ENCODE data around the gene EHBP1L1. TPM values are rescaled to one million over a fixed set of nuclear protein-coding genes. Genes with fewer than 3 reads are reported as not detected.

EHBP1L1 gene
- total RNA-seq, 1 donor from 2014 or later = 10.1 TPM

- H3K4me1 Mint-ChIP-seq (ENCODE audit: low read depth, unreplicated experiment) = no peaks in the 10 kb centered on the region
- Histone ChIP-seq H3K9me3 (ENCODE audit: insufficient read depth, low read depth, low read length) (no peaks in the 10 kb centered on the region), H3K36me3 (ENCODE audit: insufficient read depth, low read length) (peaks cover 17% of the 10 kb centered on the region), H3K27me3 (ENCODE audit: insufficient read depth, low read length) (no peaks in the 10 kb centered on the region), H2AFZ (ENCODE audit: low read depth, low read length) (no peak overlapping the region), H4K20me1 (ENCODE audit: insufficient read depth, low read length) (peaks cover 38% of the 10 kb centered on the region), H3K27ac (ENCODE audit: low read depth, low read length) (no peak overlapping the region), H3K79me2 (ENCODE audit: insufficient read depth, low read length) (peaks cover 3% of the 10 kb centered on the region), H3K4me3 (ENCODE audit: insufficient read depth, low read depth, low read length) (no peak overlapping the region), H3K4me2 (ENCODE audit: low read length) (no peak overlapping the region), H3K4me1 (ENCODE audit: insufficient read depth, low read length) (no peaks in the 10 kb centered on the region), H3K9ac (ENCODE audit: low read length) (no peak overlapping the region)
- H3K9me3 Mint-ChIP-seq (ENCODE audit: unreplicated experiment) = no peaks in the 10 kb centered on the region
- no peak overlapping the region for H3K4me3 Mint-ChIP-seq (ENCODE audit: unreplicated experiment)
- FAIRE-seq (no peak), DNase-seq (ENCODE audit: low read depth) (no peak)
- TF ChIP-seq, protein P1, sequence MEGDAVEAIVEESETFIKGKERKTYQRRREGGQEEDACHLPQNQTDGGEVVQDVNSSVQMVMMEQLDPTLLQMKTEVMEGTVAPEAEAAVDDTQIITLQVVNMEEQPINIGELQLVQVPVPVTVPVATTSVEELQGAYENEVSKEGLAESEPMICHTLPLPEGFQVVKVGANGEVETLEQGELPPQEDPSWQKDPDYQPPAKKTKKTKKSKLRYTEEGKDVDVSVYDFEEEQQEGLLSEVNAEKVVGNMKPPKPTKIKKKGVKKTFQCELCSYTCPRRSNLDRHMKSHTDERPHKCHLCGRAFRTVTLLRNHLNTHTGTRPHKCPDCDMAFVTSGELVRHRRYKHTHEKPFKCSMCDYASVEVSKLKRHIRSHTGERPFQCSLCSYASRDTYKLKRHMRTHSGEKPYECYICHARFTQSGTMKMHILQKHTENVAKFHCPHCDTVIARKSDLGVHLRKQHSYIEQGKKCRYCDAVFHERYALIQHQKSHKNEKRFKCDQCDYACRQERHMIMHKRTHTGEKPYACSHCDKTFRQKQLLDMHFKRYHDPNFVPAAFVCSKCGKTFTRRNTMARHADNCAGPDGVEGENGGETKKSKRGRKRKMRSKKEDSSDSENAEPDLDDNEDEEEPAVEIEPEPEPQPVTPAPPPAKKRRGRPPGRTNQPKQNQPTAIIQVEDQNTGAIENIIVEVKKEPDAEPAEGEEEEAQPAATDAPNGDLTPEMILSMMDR (IDR thresholded peaks at IDR 0.05; ENCODE audit: insufficient read depth, low read depth, low read length) = no peak
- TF ChIP-seq EZH2 (IDR thresholded peaks at IDR 0.05; ENCODE audit: insufficient read depth, low read length) = no peak
- no peak overlapping the region for H3K27ac Mint-ChIP-seq (ENCODE audit: unreplicated experiment)
- peaks cover 5% of the 10 kb centered on the region for H3K36me3 Mint-ChIP-seq (ENCODE audit: low read depth, unreplicated experiment)
- no peaks in the 10 kb centered on the region for H3K27me3 Mint-ChIP-seq (ENCODE audit: low read depth, unreplicated experiment)
Observed at GRCh38 chr11:65629579-65629978, 53.7 kb downstream of the EHBP1L1 start.

GRCh38 chr11:65630215-65630614, 54.4 kb downstream of the EHBP1L1 start:
- FAIRE-seq (no peak), DNase-seq (ENCODE audit: low read depth) (no peak)
- H3K27ac ChIP-seq (ENCODE audit: low read depth, low read length) = no peak overlapping the region
- H2AFZ ChIP-seq (ENCODE audit: low read depth, low read length) = no peak overlapping the region
- peaks cover 3% of the 10 kb centered on the region for H3K79me2 ChIP-seq (ENCODE audit: insufficient read depth, low read length)
- H3K4me3 ChIP-seq (ENCODE audit: insufficient read depth, low read depth, low read length) = no peak overlapping the region
- no peaks in the 10 kb centered on the region for H3K4me1 ChIP-seq (ENCODE audit: insufficient read depth, low read length)
- Mint-ChIP-seq H3K36me3 (ENCODE audit: low read depth, unreplicated experiment) (peaks cover 5% of the 10 kb centered on the region), H3K27ac (ENCODE audit: unreplicated experiment) (no peak overlapping the region), H3K27me3 (ENCODE audit: low read depth, unreplicated experiment) (no peaks in the 10 kb centered on the region), H3K4me1 (ENCODE audit: low read depth, unreplicated experiment) (no peaks in the 10 kb centered on the region), H3K4me3 (ENCODE audit: unreplicated experiment) (no peak overlapping the region), H3K9me3 (ENCODE audit: unreplicated experiment) (no peaks in the 10 kb centered on the region)
- H3K9me3 ChIP-seq (ENCODE audit: insufficient read depth, low read depth, low read length) = no peaks in the 10 kb centered on the region
- no peaks in the 10 kb centered on the region for H3K27me3 ChIP-seq (ENCODE audit: insufficient read depth, low read length)
- H3K9ac ChIP-seq (ENCODE audit: low read length) = no peak overlapping the region
- peaks cover 22% of the 10 kb centered on the region for H3K36me3 ChIP-seq (ENCODE audit: insufficient read depth, low read length)
- TF ChIP-seq, protein P1 (IDR thresholded peaks at IDR 0.05; ENCODE audit: insufficient read depth, low read depth, low read length) = no peak
- no peak for TF ChIP-seq EZH2 (IDR thresholded peaks at IDR 0.05; ENCODE audit: insufficient read depth, low read length)
- H4K20me1 ChIP-seq (ENCODE audit: insufficient read depth, low read length) = peaks cover 43% of the 10 kb centered on the region
- no peak overlapping the region for H3K4me2 ChIP-seq (ENCODE audit: low read length)

- TF ChIP-seq, protein P1 (IDR thresholded peaks at IDR 0.05; ENCODE audit: insufficient read depth, low read depth, low read length) = no peak
- TF ChIP-seq EZH2 (IDR thresholded peaks at IDR 0.05; ENCODE audit: insufficient read depth, low read length) = no peak
- Histone ChIP-seq H3K79me2 (ENCODE audit: insufficient read depth, low read length) (peaks cover 8% of the 10 kb centered on the region), H3K4me2 (ENCODE audit: low read length) (no peak overlapping the region), H3K27me3 (ENCODE audit: insufficient read depth, low read length) (no peaks in the 10 kb centered on the region), H3K4me1 (ENCODE audit: insufficient read depth, low read length) (peaks cover 14% of the 10 kb centered on the region), H4K20me1 (ENCODE audit: insufficient read depth, low read length) (peaks cover 35% of the 10 kb centered on the region), H3K4me3 (ENCODE audit: insufficient read depth, low read depth, low read length) (no peak overlapping the region), H3K9me3 (ENCODE audit: insufficient read depth, low read depth, low read length) (no peaks in the 10 kb centered on the region), H2AFZ (ENCODE audit: low read depth, low read length) (no peak overlapping the region), H3K36me3 (ENCODE audit: insufficient read depth, low read length) (peaks cover 21% of the 10 kb centered on the region), H3K9ac (ENCODE audit: low read length) (no peak overlapping the region), H3K27ac (ENCODE audit: low read depth, low read length) (no peak overlapping the region)
- Mint-ChIP-seq H3K4me3 (ENCODE audit: unreplicated experiment) (no peak overlapping the region), H3K36me3 (ENCODE audit: low read depth, unreplicated experiment) (peaks cover 3% of the 10 kb centered on the region), H3K27ac (ENCODE audit: unreplicated experiment) (no peak overlapping the region), H3K9me3 (ENCODE audit: unreplicated experiment) (no peaks in the 10 kb centered on the region), H3K4me1 (ENCODE audit: low read depth, unreplicated experiment) (peaks cover 4% of the 10 kb centered on the region), H3K27me3 (ENCODE audit: low read depth, unreplicated experiment) (no peaks in the 10 kb centered on the region)
- DNase-seq (ENCODE audit: low read depth) (no peak), FAIRE-seq (no peak)
Observed at GRCh38 chr11:65633390-65634108, 57.7 kb downstream of the EHBP1L1 start.
